Activated CD4-positive, alpha-beta T cell treated with anti-CD3 and anti-CD28 coated beads for 1 hour (primary cell): ENCODE data around the gene LSR.
"Not testable (repeated sequence)": the region's sequence is repeated elsewhere in the genome, so short reads cannot be mapped to it uniquely, and the experiment has no call there.

Source experiments
- DNase-seq: peaks from one replicate; pipeline ENCODE4 v3.0.0-alpha.2; 2020

Gene LSR

DNA sequence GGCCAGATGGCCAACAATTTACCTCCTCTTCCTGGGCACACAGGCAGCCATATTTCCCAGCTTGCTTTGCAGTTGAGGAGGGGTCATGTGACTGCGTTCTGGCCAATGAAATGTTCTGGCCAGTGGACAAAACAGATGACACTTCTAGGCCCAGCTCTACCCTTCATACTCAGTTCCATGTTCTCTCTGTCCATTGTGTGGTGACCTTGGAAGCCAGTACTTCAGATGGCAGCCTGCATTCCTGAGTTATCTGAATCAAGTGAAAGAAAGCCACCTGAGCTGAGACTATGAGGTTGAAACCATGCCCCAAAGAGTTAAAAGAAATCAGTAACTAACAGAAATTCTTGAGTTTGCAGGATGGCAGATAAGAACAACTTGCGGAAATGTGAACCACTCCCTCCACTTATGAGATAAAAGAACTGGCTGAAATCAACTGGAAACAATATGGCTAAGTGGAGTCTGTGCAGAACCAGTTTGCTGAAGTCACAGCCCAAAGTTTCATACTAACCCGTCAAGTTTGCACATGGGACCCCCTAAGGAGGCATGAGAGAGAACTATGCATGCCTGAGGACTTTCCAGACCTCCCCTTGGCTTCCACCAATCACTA, 28.4 kb upstream of the LSR start:
- no peak for DNase-seq

DNA sequence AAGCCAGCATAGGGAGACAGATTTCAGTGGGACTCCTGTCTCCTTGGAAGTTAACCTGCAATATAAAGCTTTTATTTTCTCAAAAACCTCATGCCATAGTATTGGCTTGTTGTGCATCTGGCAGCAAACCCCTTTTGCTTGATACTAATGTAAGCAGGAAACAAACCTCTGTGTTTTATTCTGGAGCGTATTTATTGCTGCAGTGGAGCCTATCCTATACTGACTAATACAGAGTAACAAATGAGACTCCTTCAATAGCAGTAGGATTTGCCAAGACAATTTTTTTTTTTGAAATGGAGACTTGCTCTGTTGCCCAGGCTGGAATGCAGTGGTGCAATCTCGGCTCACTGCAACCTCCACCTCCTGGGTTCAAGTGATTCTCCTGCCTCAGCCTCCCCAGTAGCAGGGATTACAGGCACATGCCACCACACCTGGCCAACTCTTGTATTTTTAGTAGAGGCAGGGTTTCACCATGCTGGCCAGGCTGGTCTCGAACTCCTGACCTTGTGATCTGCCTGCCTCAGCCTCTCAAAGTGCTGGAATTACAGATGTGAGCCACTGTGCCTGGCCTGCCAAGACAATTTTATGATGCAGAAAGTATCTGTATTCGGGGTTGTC, 27.7 kb upstream of the LSR start:
- DNase-seq = not testable (repeated sequence)

DNA sequence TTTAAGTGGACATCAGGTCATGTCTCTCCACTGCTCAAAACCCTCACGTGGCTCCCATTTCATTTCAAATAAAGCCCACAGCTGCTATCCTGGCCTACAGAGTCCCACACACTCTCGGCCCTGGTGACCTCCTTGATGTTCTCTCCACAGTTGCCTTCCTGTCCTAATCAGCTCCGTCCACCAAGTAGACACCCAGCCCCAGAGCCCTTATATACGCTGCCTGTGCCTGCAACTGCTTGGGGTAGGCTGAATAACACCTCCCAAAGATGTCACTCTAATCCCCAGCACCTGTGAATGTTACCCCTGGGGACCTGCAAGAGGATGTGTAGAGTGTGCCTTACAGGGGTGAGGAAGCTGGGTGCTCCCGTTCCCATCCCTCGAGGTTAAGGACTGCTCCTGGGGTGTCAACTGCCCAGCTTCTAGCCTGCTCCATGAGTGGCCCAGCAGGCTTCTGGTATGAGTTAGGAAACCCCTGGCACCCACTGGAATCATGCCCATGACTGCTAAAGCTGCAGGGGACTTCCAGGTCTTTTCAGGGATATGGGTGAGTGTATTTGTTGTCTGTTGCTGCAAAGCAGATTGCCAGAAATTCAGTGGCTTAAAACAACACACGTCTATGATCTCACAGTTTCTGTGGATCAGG, 26.3 kb upstream of the LSR start:
- no peak for DNase-seq

DNA sequence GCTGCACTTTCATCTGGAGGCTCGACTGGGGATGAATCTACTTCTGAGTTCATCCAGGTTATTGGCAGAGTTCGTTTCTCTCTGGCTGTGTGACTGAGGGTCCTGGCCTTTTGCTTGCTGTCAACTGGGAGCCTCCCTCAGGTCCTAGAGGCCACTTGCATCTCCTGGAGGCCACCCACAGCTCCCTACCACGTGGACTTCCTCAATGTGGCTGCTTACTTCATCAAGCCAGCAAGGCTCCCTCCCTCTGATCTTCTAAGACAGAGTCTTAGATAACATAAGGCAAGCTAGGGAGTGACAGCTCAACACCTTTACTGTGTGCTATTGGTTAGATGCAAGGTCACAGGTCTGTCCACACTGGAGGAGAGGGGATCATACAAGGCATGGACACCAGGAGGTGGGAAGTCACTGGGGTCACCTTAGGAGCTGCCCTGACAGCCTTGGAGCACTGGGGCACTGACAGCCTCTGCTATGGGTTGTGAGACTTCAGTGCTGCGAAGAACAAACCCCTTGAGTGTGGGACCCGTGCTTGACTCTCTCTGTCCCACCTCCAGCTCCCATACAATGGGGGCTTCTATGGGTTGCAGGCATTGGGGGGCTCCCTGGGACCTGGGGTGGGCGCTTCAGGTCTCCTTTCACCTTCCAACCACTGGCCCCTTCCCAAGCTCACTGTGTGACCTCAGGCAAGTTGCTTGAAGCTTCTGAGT, 25.6 kb upstream of the LSR start:
- no peak for DNase-seq

DNA sequence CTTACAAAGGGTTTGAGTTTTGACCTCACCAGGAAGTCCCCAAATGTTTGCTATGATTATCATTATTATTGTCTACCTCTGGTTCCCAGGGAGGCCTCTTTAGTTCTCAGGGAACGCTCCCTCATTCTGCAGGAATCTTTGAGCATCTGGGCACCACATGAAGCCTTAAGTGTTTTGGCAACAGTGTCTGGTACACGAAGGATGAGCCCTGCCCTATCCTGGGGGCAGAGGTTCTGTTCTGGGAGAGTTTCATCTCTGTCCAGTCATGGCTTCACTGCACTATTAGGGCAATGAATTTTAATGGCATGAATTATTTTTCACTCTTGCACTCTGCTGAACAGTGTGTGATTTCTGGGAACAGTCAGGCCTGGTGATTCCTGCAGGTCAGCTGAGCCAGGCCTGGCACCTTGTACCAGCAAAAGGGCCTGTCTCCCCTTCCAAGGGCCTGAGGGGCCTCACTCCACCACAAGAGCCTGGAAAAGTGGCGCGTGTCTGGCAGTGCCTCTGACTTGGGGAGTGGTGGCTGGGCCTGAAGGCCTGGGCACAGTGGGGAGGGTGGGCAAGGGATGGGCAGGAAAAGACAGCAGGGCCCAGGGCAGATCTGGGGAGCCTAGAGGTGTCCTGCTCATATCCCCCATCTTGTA, 24.8 kb upstream of the LSR start:
- no peak for DNase-seq

DNA sequence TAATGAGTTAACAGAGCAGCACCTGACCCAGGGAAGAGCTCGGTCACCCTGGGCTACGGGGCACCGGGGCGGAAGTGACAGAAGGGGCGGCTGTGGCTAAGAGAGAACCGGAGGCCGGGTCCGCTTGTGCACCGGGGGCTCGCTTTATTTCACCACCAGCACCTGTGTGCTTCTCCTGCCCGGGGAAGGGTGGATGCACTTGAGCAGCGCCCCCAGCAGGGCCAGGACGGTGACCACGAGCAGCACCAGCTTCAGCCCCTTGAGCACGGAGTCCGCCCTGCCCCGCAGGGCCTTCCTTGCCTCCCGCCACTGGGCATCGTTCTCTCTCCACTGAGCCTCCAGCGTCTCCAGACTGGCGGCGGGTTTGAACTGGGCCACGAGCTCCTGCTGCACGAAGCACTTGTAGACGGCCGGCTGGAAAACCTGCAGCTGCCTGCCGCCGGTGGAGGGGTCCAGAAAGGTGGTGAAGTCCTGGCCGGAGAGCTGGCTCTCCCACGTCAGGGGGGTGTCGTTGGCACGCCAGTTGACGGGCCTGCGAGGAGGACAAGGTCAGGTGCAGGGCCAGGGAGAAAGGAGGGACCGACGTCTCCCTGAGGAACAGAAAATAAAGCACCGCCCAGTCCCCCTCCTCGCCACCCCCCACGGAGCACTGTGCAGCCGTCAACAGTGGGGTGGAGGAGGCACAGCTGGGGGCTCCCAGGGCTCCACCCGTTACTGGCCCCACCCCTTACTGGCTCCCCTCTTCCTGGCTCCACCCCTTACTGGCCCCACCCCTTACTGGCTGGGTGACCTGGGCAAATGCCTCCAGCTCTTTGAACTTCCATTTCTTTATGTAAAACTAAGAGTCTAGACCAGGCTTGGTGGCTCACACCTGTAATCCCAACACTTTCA, 23.9 kb upstream of the LSR start:
- no peak for DNase-seq

DNA sequence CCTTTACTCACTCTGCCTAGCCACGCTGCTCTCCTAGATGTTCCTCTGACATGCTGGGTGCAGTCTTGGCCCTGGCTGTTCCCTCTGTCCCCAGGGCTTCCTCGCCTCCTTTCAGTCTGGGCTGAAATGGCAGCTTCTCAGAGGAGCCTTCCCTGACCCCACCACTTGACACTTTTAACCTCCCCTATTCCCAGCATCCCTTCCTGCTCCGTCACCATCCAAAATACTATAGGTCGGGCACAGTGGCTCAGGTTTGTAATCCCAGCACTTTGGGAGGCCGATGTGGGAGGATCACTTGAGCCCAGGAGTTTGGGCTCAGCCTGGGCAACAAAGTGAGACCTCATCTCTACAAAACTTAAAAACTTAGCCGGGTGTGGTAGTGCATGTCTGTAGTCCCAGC, 22.9 kb upstream of the LSR start:
- no peak for DNase-seq

DNA sequence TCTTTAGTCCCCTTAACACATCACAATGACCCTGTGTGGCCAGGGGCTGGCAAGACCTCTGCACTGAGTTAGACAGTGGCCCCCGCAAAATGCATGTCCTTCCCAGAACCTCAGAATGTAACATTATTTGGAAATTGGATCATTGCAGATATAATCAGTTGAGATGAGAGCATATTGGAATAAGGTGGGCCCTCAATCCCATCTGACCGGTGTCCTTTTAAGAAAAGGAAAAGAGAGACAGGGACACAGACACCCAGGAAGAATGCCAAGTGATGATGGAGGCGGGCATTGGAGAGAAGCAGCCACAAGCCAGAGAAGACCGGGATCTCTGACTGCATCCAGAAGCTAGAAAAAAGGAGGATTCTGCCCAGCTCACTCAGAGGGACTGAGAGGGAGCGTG, 22.1 kb upstream of the LSR start:
- no peak for DNase-seq

DNA sequence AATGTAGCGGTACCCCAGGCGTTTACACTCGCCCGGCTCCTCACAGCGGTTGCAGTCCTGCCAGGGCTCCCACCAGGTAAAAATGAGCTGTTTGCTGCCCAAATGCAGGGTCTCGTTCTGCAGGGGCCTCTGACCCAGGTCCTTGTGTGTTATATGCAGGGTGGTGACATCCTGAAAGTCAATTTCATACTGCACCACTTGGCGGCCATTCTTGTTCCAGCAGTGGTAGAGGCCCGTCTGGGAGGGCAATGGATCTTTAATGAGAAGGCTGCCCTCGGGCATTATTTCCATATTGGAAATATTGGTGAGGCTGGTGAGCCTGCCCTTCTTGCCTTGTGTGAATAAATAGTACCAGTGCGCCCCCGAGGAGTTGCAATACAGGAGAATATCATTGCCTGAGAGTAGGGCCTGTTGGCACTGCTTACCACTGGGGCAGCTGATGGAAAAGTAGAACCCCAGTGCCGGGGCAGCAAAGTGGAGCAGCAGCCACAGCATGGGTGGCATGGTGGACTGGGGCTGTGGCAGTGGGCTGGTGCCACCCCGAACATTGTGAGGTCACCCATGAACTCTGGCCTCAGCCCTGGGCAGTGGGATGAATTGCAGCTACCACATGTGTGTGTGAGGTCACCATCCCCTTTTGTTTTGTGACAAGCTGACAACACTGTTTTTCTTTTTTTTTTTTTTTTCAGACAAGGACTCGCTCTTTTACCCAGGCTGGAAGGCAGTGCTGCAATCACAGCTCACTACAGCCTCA, 20.4 kb upstream of the LSR start, which contains the start of gene FAM187B:
Gene FAM187B, minus strand, starts transcription at position 563 of the 754 bp plus-strand sequence. Its CDS starts 59 bp downstream, at position 504.
- DNase-seq = no peak

DNA sequence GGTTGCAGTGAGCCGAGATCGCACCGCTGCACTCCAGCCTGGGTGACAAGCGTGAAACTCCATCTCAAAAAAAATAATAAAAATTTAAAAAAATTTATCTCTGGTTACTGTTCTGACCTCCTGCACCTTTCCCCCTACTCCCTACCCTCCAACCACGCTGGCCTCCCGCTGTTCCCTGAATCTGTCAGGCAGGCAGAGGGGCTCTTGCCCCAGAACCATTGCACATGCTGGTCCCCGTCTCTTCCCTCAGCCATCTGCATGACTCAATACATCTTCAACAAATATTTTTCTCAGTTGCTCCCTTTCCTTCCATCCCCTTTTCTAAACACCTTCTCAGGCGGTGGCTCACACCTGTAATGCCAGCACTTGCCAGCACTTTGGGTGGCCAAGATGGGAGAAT, 19.2 kb upstream of the LSR start:
- DNase-seq = no peak

DNA sequence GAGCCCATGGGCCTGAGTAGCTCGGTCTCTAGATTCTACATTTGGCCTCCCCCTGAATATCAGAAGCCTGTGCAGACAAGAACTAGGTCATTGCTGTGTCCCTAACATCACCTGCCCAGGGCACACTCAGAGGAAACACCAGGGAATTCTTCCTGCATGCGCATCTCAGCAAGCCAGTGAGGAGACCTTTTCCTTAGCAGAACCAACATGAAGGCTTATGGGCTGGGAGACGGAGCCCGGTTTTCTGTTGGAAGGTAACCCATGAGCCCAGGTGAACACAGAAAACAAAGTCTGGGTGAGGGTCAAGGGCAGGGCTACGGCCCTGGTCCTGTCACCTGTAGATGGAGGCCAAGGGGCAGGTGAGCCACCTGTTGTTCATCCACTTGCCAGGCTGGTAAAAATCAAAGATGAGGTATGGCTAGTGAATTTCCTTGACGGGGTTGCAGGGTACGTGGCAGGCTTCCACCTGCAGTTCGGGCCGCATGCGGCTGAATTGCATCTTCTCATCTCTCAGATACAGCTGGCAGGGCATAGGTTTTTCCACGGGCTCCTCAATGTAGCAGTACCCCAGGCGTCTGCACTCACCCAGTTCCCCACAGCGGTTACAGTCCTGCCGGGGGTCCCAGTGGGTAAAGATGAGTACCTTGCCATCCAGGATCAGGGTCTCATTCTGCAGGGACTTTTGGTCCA, 16.7 kb upstream of the LSR start:
- no peak for DNase-seq

DNA sequence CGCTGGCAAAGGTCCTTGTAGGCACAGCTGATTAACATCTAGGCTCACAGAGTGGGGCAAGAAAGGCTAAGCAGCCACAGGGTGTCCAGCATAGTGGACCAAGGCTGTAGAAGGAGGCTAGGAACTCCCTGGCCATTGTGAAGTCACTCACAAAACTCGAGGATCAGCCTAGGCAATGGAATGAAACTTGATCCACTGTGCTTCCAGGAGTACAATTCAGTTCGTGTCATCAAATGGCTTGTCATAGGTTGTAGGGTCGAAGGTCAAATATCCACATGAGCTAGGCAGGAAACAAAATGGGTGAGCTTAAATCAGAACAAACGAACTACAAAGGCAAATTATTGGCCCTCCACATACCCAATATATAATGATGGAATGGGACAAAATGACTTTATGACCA, 15.9 kb upstream of the LSR start:
- DNase-seq = no peak

DNA sequence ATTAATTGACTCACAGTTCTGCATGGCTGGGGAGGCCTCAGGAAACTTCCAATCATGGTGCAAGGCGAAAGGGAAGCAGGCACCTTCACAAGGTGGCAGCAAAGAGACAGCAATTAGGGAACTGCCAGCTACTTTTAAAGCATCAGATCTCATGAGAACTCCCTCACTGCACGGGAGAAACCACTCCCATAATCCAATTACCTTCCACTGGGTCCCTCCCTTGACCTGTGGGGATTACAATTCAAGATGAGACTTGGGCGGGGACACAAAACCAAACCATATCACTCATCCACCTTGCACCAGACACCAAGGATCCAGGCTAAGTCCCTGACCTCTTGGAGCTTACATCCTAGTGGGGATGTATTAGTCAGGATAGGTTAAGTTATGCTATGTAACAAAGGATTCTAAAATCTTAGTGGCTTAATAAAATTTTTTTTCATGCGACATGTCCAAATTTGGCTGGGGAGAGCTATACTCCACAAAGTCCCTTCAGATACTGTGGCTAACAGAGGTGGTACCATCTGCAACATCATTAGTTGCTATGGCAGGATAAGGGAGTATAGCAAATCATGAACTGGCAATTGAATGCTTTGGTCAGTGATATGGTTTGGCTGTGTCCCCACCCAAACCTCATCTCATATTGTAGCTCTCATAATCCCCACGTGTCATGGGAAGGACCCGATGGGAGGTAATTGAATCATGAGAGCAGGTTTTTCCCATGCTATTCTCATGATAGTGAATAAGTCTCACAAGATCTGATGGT, 12.0 kb upstream of the LSR start:
- DNase-seq = no peak

DNA sequence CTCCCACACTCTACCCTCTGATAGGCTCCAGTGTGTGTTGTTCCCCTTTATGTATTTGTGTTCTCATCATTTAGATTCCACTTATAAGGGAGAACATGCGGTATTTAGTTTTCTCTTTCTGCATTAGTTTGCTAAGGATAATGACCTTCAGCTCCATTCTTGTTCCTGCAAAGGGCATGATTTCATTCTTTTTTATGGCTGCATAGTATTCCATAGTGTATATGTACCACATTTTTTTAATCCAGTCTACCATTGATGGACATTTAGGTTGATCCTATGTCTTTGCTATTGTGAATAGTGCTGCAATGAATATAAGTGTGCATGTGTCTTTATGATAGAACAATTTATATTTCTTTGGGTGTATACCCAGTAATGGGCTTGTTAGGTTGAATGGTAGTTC, 9.2 kb upstream of the LSR start:
- not testable (repeated sequence) for DNase-seq

DNA sequence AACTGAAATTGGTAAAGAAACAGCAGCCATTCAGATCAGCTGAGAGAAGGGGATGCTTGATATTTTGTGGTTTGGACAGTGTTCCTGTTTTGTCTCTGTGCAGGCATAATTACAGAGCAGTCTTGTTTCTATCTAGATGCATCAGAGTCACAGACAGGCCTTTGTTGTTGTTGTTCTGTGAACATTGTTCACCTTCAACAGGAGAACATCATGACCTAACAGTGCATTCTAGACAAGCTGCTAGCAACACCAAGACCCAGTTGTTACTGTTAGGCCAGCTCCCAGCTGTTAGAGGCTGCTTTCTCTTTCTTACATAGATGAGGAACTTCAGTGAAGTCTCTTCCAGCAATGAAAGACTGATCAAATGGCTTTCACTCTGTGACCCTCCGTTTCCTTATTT, 8.5 kb upstream of the LSR start:
- no peak for DNase-seq

DNA sequence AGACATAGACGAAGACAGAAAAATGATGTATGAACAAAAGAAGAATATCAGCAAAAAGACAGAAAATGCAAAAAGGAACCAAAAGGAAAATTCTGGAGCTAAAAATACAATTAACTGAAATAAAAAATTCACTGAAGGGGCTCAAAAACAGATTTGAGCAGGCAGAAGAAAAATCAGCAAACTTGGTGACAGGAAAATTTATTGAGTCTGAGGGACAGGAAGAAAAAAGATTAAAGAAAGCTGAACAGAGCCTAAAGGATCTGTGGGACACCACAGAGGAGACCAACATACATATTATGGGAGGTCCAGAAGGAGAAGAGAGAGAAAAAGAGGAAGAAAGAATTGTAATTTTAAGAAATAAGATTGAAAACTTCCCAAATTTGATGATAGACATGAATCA, 7.4 kb upstream of the LSR start:
- DNase-seq = no peak

DNA sequence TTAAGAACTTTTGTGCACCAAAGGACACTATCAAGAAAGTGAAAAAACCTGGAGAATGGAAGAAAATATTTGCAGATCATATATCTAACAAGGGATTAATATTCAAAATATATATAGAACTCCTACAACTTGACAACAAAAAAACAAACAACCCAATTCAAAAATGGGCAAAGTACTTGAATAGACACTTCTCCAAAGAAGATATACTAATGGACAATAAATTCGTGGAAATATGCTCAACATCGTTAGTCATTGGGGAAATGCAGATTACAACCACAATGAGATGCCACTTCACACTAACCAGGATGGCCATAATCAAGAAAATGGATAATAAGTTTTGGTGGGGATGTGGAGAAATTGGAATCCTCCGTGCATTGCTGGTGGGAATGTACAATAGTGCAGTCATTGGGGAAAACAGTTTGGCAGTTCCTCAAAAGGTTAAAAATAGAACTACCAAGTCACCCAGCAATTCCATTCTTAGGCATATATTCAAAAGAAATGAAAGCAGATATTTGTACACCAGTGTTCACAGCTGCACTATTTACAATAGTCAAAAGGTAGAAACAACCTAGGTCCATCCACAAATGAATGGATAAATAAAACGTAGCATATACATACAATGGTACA, 2.2 kb upstream of the LSR start:
- no peak for DNase-seq

DNA sequence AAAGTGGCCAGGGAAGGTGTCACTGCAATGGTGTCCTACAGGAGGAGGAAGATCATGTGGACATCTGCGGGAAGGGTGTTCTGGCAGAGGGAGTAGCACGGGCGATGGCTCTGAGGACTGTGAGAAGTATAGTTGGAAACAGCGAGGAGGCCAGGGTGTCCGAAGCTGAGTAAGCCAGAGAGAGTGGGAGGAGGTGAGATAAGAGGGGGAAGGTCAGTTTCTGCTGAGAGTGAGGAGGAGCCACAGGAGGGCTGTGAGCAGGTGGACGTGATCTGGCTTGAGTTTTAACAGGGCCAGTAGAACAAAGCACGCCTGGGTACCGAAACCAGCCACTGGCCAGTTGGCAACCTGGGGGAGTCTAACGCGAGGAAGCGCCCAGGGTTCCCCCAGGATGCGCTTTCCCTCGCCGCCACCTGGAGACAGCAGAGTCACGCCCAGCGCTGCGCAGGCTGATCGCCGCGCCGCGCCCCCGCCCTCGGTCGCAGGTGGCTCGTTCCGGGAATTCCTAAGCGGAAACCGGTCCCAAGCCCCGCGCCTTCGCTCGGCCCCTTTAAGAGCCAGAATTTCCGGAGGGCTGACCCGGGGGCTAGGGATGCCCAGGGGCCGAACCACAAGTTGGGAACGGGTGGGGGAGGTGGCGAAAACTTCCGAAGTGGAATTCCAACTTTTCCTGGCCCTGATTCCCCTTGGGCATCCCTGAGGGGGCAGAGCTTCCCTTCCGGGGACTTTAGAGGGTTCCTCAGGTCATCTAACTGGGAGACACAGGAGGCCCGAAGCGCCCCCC, 1.1 kb upstream of the LSR start:
- DNase-seq = no peak
